Right lobe of liver (tissue), 4 donors: ENCODE data around the gene SPATA6L.

ENCODE experiments used
- CTCF ChIP-seq, 4 donors: fragments of 200-600 bp in 3 of 4; fragments of 450-650 bp in 1 of 4; IDR thresholded peaks; one replicate each; pipeline versions ENCODE4 v1.5.1 to v1.8.0; 2016 to 2022; ENCODE audit warnings: antibody characterized with exemption in 4 of 4, mild to moderate bottlenecking in 2 of 4
- POLR2A ChIP-seq: fragments of 450-650 bp; IDR thresholded peaks from one replicate; pipeline ENCODE4 v1.6.1; 2017; ENCODE audit warnings: antibody characterized with exemption, mild to moderate bottlenecking
- donor health status: DM: no; HTN: no; CAD: no.
- donor health status: DM: no; HTN: no; CAD: no.
- donor health status: DM: no; HTN: yes; CAD: no.

GRCh38 chr9:4574657-4575243 lies 91.5 kb downstream of the SPATA6L start:
- no peak for TF ChIP-seq CTCF (IDR thresholded peaks at IDR 0.05)
- no peak for TF ChIP-seq POLR2A
